CD4-positive, alpha-beta T cell treated with Interleukin-15 for 1 hour (primary cell): Measurements from ENCODE around the gene RTN4RL1.
"Not testable (repeated sequence)": the region's sequence is repeated elsewhere in the genome, so short reads cannot be mapped to it uniquely, and the experiment has no call there.

Source experiments
- DNase-seq: peaks from one replicate; pipeline ENCODE4 v3.0.0-alpha.2; 2020

Gene RTN4RL1

DNA sequence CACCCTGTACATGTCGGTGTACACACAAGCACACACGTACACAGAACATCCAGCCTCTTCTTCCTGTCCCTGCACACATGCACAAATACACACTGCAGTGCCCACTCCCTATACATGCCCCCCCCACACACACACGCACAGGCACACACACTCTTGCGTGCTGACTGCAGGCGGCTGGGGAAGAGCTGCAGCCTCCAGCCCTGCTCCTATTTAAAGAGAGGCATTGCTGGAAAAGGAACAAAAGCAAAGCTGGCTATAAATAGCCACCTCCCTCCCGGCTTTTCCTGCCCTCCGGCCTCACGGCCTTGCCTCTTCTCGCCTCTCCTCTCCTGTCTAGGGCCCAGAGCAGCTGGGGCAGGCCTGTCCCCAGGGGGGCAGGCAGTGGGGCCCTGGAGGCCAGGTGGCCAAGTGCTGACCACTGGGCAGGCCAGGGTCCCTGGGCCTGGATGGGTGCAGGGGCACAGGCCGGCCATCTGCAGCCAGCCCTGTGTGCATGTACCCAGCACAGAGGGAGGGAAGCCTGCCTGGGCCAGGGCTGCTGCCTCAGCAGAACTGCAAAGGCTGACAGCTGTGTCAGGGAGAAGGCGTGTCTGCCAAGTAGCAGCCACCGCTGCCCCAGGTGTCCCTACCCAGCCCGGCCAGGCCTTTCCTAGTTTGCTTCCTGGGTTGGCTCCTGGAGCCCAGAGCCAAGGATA is 25.4 kb downstream of the RTN4RL1 start:
- no peak for DNase-seq

- no peak for DNase-seq
Measured at GRCh38 chr17:1997927-1998742, 27.0 kb downstream of the RTN4RL1 start.

DNA sequence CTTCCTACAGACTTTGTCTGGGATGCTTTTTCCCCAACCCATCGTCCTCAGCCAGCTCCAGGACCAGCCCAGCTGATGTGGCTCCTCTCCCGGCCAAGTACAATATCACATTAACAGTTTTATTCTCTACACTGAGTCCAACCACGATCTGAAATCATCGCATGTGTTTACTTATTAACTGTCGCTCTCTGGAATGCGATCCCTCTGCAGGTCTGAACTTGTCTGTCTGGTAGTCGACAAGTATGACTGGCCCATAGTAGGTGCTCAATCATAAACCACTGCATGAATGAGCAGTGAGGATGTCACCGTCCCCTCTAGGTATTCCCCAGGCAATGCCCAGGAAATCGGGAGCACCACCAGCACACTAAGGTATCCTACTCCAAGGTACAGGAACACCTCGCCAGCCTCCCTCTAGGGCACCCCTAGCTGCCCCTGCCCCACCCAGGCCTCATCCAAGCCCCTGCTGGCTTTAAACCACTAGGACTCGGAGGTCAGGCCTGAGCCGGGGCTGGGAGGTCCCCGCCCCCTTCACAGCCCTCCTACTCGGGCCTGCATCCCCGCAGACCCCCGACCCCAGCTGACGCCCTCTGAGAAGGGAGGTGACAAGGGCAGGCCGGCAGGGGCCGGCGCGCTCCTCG is 27.7 kb downstream of the RTN4RL1 start:
- no peak for DNase-seq

- no peak for DNase-seq
Measured at GRCh38 chr17:1996800-1997288, 28.3 kb downstream of the RTN4RL1 start.

- no peak for DNase-seq
Measured at GRCh38 chr17:1995907-1996799, 29.0 kb downstream of the RTN4RL1 start.

DNA sequence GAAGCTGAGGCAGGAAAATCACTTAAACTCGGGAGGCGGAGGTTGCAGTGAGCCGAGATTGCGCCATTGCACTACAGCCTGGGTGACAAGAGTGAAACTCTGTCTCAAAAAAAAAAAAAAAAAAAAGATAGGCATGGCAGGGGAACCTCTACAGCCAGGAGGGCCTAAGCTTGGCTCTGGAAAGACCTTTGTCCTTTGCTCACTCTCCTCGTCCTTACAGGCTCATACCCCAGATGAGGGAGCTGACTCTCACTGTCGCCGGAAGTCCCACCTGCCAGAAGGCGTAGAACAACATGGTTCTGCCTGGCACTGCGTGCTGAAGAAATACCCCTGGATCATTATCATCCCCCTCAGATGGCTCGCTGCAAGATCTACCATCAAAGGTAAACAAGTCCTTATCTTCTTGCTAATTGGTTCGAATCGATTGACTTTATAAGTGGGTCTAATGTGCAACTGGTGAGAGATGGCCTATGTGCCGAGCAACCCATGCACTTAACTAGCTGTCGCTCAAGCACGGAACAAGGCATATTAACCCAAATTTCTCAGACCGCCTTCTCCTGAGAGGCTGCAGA is 29.7 kb downstream of the RTN4RL1 start:
- DNase-seq: no peak

DNA sequence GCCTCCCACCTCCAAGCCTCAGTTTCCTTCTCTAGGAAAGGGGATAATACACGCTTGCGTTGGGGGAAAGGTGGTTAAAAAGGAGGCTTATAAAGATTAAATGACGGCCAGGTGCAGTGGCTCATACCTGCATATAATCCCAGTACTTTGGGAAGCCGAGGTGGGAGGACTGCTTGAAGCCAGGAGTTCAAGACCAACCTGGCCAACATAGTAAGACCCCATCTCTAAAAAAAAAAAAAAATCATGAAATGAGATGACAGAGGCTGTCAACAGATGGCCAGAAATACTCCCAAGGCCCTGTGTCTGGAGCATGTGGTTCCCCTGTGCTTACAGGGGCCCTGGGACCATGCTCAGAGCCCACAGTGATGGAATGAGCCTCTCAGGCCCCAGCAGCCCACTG is 30.4 kb downstream of the RTN4RL1 start:
- no peak for DNase-seq

DNA sequence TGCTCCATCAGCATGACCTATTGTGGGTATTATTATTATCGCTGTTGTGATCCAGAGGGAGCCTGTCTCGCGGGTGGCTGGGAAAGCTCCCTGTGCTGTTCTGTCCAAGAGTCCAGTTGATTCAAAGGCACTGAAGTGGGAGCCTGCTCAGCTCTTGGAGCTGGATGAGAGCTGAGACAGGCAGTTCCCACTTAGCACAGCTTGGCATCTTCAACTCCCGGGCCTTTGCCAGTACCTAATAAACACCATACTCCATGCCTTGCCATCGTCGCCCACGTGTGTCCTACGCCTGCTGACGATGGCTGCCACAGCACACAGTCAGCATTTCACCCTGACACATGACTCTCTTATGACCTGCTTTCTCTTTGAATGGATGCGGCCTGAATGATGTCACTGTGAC is 32.6 kb downstream of the RTN4RL1 start:
- no peak for DNase-seq

DNA sequence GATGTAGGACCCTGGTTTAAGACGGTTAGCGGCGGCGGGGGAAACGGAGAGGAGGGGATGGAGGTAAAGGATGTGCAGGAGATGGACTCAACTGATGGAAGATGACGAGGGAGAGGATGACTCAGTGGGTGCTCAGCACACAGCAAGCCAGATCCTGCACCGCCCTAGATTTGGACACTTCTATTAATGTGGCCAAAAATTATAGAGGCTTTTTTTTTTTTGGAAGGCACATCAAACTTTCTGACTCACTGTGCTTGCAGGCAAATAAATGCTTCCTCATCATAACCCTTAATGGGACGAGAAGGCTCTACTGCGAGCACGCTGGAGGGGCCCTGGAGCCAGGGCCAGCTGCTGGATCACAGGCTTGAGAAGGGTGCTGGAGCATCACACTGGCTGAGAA is 36.0 kb downstream of the RTN4RL1 start:
- no peak for DNase-seq

GRCh38 chr17:1986783-1987451 is 38.2 kb downstream of the RTN4RL1 start:
- DNase-seq: no peak

- DNase-seq: no peak
Measured at GRCh38 chr17:1985686-1986085, 39.4 kb downstream of the RTN4RL1 start.

GRCh38 chr17:1985093-1985492 is 40.0 kb downstream of the RTN4RL1 start:
- no peak for DNase-seq

DNA sequence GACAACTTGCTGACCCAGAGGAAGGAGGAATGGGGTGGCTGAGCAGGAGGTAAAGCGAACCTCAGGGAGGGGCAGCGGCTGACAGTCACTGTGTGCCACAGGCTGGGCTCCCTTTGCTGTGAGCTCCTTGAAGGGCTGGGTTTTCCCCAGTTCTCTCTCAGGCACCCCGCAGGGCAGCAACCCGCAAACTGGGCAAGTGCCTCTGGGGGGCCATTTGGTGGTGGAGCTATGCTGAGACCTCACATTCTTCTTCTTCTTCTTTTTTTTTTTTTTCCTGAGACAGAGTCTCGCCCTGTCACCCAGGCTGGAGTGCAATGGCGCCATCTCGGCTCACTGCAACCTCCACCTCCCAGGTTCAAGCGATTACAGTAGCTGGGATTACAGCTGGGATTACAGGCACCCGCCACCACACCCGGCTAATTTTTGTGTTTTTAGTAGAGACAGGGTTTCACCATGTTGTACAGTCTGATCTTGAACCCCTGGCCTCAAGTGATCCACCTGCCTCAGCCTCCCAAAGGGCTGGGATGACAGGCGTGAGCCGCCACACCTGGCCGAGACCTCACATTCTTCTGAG is 42.3 kb downstream of the RTN4RL1 start:
- DNase-seq: not testable (repeated sequence)

DNA sequence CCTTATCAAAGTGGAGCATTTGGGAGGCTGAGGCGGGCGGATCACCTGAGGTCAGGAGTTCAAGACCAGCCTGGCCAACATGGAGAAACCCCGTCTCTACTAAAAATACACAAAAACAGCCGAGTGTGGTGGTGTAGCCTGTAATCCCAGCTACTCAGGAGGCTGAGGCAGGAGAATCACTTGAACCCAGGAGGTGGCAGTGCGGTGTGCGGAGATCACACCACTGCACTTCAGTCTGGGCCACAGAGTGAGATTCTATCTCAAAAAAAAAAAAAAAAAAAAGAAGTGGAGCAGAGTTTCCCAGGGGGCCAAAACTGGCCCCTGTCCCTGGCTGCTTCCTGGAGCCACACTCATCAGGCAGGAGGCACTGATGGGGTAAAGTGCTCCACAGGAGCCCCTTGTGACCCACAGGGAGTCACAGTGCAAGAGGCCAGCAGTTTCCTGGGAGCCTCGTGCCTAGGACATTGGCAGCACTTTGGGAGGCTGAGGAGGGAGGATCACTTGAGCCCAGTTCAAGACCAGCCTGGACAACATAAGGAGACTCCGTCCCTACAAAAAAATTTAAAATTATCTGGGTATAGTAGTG is 44.4 kb downstream of the RTN4RL1 start:
- no peak for DNase-seq

GRCh38 chr17:1979182-1979985 is 45.8 kb downstream of the RTN4RL1 start:
- DNase-seq: no peak

- no peak for DNase-seq
Measured at GRCh38 chr17:1978396-1978949, 46.7 kb downstream of the RTN4RL1 start.

GRCh38 chr17:1977583-1978395 is 47.3 kb downstream of the RTN4RL1 start:
- DNase-seq: no peak

- no peak for DNase-seq
Measured at GRCh38 chr17:1976683-1977064, 48.5 kb downstream of the RTN4RL1 start.
